GM21825 (cell line): ENCODE data around the gene TPPP2.

ENCODE experiments used
- ATAC-seq: cut with Tn5 transposase; IDR thresholded peaks from one replicate; pipeline ENCODE4 v1.9.1; 2021; ENCODE audit warnings: mild to moderate bottlenecking, moderate library complexity; ENCODE audit not compliant: unreplicated experiment

TPPP2 gene

DNA sequence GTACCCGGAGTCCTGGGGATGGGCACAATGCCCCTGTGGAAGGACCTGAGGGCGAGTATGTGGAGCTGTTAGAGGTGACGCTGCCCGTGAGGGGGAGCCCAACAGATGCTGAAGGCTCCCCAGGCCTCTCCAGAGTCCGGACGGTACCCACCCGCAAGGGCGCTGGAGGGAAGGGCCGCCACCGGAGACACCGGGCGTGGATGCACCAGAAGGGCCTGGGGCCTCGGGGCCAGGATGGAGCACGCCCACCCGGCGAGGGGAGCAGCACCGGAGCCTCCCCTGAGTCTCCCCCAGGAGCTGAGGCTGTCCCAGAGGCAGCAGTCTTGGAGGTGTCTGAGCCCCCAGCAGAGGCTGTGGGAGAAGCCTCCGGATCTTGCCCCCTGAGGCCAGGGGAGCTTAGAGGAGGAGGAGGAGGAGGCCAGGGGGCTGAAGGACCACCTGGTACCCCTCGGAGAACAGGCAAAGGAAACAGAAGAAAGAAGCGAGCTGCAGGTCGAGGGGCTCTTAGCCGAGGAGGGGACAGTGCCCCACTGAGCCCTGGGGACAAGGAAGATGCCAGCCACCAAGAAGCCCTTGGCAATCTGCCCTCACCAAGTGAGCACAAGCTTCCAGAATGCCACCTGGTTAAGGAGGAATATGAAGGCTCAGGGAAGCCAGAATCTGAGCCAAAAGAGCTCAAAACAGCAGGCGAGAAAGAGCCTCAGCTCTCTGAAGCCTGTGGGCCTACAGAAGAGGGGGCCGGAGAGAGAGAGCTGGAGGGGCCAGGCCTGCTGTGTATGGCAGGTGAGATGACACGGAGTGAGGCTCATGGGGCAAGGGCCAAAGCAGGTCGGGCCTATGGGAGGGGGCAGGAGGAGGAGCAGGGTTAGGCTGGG lies 44.6 kb downstream of the TPPP2 start:
- ATAC-seq = no peak

DNA sequence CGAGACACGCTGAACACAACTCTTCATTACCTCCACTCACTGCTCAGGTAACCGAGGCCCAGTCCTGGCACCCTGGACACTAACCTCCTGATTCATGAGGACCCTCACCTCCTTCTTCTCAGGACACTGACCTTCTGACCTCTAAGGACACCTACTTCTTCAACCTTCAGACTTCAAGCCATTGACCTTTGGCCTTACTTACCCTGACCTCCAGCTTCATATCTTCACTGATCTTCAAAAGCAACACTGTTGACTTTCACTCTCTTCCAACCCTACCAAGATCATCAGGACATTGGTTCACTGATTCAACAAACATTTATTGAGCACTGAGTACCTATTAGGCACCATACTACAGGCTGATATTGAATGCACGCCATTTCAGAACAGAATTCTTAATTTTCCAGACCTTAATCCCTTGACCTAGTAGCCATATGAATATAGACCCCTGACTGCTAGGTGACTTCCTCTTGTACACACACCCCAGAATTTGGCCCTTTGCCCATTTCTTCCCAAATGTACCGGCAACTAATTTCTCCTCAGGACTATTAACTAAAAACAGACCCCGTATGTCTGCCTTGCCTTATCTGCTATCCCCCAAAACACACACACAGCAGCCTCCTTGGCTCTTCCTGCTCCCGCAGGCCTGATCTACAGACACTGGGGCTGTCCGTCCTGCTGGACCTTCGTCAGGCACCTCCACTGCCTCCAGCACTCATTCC lies 45.9 kb downstream of the TPPP2 start:
- ATAC-seq = no peak

DNA sequence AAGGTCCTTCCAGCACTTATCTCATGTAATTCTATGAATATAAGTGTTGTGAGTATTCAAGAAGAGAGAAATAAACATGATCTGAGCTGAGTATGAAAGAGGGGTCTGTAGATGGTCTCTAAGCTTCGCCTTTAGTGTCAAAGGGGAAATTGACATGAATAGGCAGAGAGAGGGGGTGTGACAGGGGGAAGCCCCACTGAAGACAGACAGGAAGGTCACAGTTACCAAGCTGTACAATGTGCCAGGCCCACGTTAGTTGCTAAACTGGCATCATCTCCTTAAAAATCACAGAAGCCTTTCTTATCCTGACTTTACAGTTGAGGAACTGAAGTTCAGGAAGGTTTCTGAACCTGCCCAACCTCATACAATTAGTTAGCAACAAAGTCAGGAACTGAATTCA lies 47.7 kb downstream of the TPPP2 start:
- no peak for ATAC-seq

- ATAC-seq = no peak
Observed at GRCh38 chr14:21078287-21078686, 48.3 kb downstream of the TPPP2 start.

DNA sequence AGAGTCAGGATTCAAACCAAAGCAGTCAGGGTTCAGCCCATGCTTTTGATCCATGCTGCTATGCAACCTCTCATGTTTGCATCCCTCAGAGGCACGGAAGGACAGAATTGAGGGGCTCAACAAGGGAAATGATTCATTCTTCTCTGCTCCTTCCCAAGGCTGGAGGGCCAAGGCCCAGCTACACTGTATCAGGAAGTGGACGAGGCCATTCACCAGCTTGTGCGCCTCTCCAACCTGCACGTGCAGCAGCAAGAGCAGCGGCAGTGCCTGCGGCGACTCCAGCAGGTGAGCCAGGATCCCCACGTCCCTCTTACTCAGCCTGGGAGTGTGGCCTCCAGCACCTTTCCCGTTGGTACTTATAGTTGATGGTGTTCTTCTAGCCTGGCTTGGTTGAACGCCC lies 48.7 kb downstream of the TPPP2 start:
- no peak for ATAC-seq

DNA sequence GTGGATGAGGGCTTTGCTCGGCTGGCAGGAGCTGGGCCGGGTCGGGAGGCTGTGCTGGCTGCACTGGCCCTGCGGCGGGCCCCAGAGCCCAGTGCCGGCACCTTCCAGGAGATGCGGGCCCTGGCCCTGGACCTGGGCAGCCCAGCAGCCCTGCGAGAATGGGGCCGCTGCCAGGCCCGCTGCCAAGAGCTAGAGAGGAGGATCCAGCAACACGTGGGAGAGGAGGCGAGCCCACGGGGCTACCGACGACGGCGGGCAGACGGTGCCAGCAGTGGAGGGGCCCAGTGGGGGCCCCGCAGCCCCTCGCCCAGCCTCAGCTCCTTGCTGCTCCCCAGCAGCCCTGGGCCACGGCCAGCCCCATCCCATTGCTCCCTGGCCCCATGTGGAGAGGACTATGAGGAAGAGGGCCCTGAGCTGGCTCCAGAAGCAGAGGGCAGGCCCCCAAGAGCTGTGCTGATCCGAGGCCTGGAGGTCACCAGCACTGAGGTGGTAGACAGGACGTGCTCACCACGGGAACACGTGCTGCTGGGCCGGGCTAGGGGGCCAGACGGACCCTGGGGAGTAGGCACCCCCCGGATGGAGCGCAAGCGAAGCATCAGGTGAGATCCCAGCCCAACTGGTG lies 51.6 kb downstream of the TPPP2 start:
- ATAC-seq = no peak
